K562 (cell line): ENCODE measurements around the gene JDP2. TPM values are rescaled to one million over a fixed set of nuclear protein-coding genes. Genes with fewer than 3 reads are reported as not detected.

Experiments
- ATAC-seq: fragments of 200-7000 bp; cut with Tn5 transposase; 3 replicates; pipeline ENCODE4 v1.9.1; 2020; ENCODE audit warnings: moderate library complexity
- BruUV-seq: library from RNA; stranded (reverse); fragments of 400-500 nt; replicated peaks from 2 replicates; lab custom pipeline; 2021; lab: Mats Ljungman, UMichigan
- CTCF ChIA-PET: fragments of 300-600 bp; formaldehyde crosslinking; extraction: SDS; loops from one replicate; lab custom pipeline; 2021; ENCODE audit warnings: low intra/inter-chr PET ratio; lab: Yijun Ruan, JAX
- POLR2A ChIA-PET: fragments of 300-600, 350-650 bp; sonication (Branson Sonifier 250); formaldehyde crosslinking; extraction: SDS; loops from one replicate; lab custom pipeline; 2021; ENCODE audit warnings: antibody characterized with exemption, inconsistent platforms; lab: Yijun Ruan, JAX
- DNase-seq, 4 experiments: peaks; one replicate each; pipeline versions ENCODE4 v3.0.0 to v3.0.0-alpha.2; 2011 to 2018; ENCODE audit warnings: low spot score in 3 of 4, mixed read lengths in 3 of 4; ENCODE audit errors: extremely low read depth in 1 of 4
- FAIRE-seq: peaks from 2 replicates; lab custom pipeline; 2011; peaks lifted over from hg19 to GRCh38; lab: Jason Lieb, UNC
- H2AFZ ChIP-seq: 2 replicates; pipeline ENCODE4 v1.6.0; 2011; ENCODE audit warnings: low read depth, low read length, control low read depth, inconsistent platforms
- H3K27ac ChIP-seq: fragments of 200-600 bp; 3 replicates; pipeline ENCODE4 v1.8.0; 2011; ENCODE audit warnings: low read depth, mild to moderate bottlenecking, control low read depth, inconsistent platforms, low read length, moderate library complexity, mixed read lengths; ENCODE audit errors: extremely low read depth
- H3K27me3 ChIP-seq, 2 experiments: fragments of 300-600 bp in 1 of 2; 2 replicates in 1 of 2; 3 replicates in 1 of 2; pipeline versions ENCODE4 v1.6.0 to v1.8.0; 2011; ENCODE audit warnings: inconsistent platforms in 2 of 2, low read length in 2 of 2, mild to moderate bottlenecking in 1 of 2, mixed read lengths in 1 of 2, moderate library complexity in 1 of 2; ENCODE audit not compliant: control insufficient read depth in 2 of 2, insufficient read depth in 2 of 2
- H3K36me3 ChIP-seq: fragments of 300-600 bp; 3 replicates; pipeline ENCODE4 v1.8.0; 2011; ENCODE audit warnings: mild to moderate bottlenecking, low read length, inconsistent platforms; ENCODE audit not compliant: control insufficient read depth, insufficient read depth
- H3K4me1 ChIP-seq, 2 experiments: fragments of 200-600 bp in 1 of 2; replicated peaks in 1 of 2; 2 replicates in 1 of 2; 3 replicates in 1 of 2; pipeline versions ENCODE4 v1.5.1 to v1.8.0; 2011; ENCODE audit warnings: inconsistent platforms in 2 of 2, low read length in 2 of 2, mild to moderate bottlenecking in 1 of 2, mixed read lengths in 1 of 2, moderate library complexity in 1 of 2; ENCODE audit not compliant: control insufficient read depth in 2 of 2, insufficient read depth in 2 of 2
- H3K4me2 ChIP-seq: 2 replicates; pipeline ENCODE4 v1.6.1; 2011; ENCODE audit warnings: low read length, control low read depth, inconsistent platforms, mixed read lengths; ENCODE audit not compliant: insufficient read depth
- H3K4me3 ChIP-seq: fragments of 200-600 bp; sonication (generic), shearing (Covaris generic); 2 replicates; pipeline ENCODE4 v1.5.1; 2016; ENCODE audit warnings: control low read depth, inconsistent platforms
- H3K79me2 ChIP-seq: fragments of 200-600 bp; 3 replicates; pipeline ENCODE4 v1.8.0; 2011; ENCODE audit warnings: low read length, inconsistent platforms; ENCODE audit not compliant: control insufficient read depth, insufficient read depth
- H3K9ac ChIP-seq, 2 experiments: 2 replicates each; pipeline versions ENCODE4 v1.6.0 to v1.6.1; 2011; ENCODE audit warnings: low read depth in 2 of 2, low read length in 2 of 2, control low read depth in 1 of 2, inconsistent platforms in 1 of 2, mild to moderate bottlenecking in 1 of 2, mixed read lengths in 1 of 2; ENCODE audit not compliant: insufficient read depth in 1 of 2
- H3K9me1 ChIP-seq: one replicate; pipeline ENCODE4 v1.6.0; 2011; ENCODE audit warnings: inconsistent platforms, mild to moderate bottlenecking, low read length, moderate library complexity; ENCODE audit not compliant: control insufficient read depth, insufficient read depth
- H3K9me3 ChIP-seq: replicated peaks from 2 replicates; pipeline ENCODE4 v1.5.1; 2011; ENCODE audit warnings: low read depth, low read length, inconsistent platforms; ENCODE audit not compliant: control insufficient read depth, insufficient read depth
- H4K20me1 ChIP-seq: replicated peaks from 2 replicates; pipeline ENCODE4 v1.6.1; 2011; ENCODE audit warnings: low read length, inconsistent platforms, mixed read lengths; ENCODE audit not compliant: control insufficient read depth, insufficient read depth
- ARID1B ChIP-seq: fragments of 450-650 bp; IDR thresholded peaks from 2 replicates; pipeline ENCODE4 v1.6.1; 2016; ENCODE audit warnings: antibody characterized with exemption, mild to moderate bottlenecking, inconsistent platforms
- BRCA1 ChIP-seq, 2 experiments: fragments of 450-650 bp in 1 of 2; sonication (generic) in 1 of 2; formaldehyde crosslinking in 1 of 2; IDR thresholded peaks; 2 replicates each; pipeline versions ENCODE4 v1.5.0 to v1.6.1; 2017 to 2020; ENCODE audit warnings: mild to moderate bottlenecking in 1 of 2, missing genetic modification reagents in 1 of 2
- EWSR1 ChIP-seq: fragments of 450-650 bp; IDR thresholded peaks from 2 replicates; pipeline ENCODE4 v1.6.1; 2018; ENCODE audit warnings: borderline replicate concordance, mild to moderate bottlenecking, low read depth, moderate library complexity; ENCODE audit not compliant: partially characterized antibody
- PRMT5 ChIP-seq: sonication (generic); formaldehyde crosslinking; IDR thresholded peaks from 2 replicates; pipeline ENCODE4 v1.5.0; 2020; ENCODE audit warnings: missing genetic modification reagents
- RAD21 ChIP-seq, 2 experiments: fragments of 250-450 bp in 1 of 2; fragments of 450-650 bp in 1 of 2; sonication (Bioruptor Pico) in 1 of 2; formaldehyde crosslinking in 1 of 2; IDR thresholded peaks in 1 of 2; conservative IDR thresholded peaks in 1 of 2; 2 replicates each; pipeline versions ENCODE4 v1.4.0 to v1.8.0; 2020 to 2022; ENCODE audit warnings: mild to moderate bottlenecking in 2 of 2, moderate library complexity in 1 of 2
- SMAD4 ChIP-seq: fragments of 250-450 bp; sonication (Bioruptor Pico); conservative IDR thresholded peaks from 2 replicates; pipeline ENCODE4 v1.8.0; 2021; ENCODE audit warnings: inconsistent platforms, mild to moderate bottlenecking, moderate library complexity
- SNRNP70 ChIP-seq: fragments of 200-400 bp; formaldehyde crosslinking; optimal IDR thresholded peaks from 2 replicates; pipeline ENCODE3; 2017; ENCODE audit warnings: low read depth, low read length
- ZBTB11 ChIP-seq, 3 experiments: fragments of 200-800 bp in 1 of 3; fragments of 250-450 bp in 1 of 3; fragments of 450-650 bp in 1 of 3; sonication (Bioruptor Pico) in 1 of 3; sonication (Bioruptor generic) in 1 of 3; formaldehyde crosslinking in 1 of 3; IDR thresholded peaks; 2 replicates each; pipeline versions ENCODE4 v1.6.1 to v1.8.0; 2016 to 2022; ENCODE audit warnings: mild to moderate bottlenecking in 2 of 3, missing genetic modification characterization in 2 of 3, missing compliant biosample characterization in 1 of 3, moderate library complexity in 1 of 3
- WGBS: fragments of 100-300 bp; shearing (Covaris generic); methylation state at CpG from one replicate; pipeline ENCODE4 v1.1.6; 2016; ENCODE audit warnings: low coverage, mixed read lengths; ENCODE audit not compliant: insufficient coverage; ENCODE audit errors: missing lambda C conversion rate; 5-methylcytosine and 5-hydroxymethylcytosine counted together
- in situ Hi-C: fragments of 300-500 bp; cut with MboI; formaldehyde crosslinking; loops from 4 replicates; pipeline ENCODE4 v1.15.0; 2018; ENCODE audit warnings: inconsistent platforms, mixed read lengths
- intact Hi-C: fragments of 100-400 bp; cut with micrococcal nuclease; formaldehyde crosslinking; loops from 2 replicates; pipeline ENCODE4 v1.14.2; 2022
- polyA plus RNA-seq, 8 experiments: library from polyadenylated mRNA; depleted of rRNA in 4 of 8; stranded (reverse) in 5 of 8; unstranded in 3 of 8; fragments of >200 nt; fragmentation: Nextera tagmentation in 2 of 8; fragmentation: Illumina TruSeq in 1 of 8; extraction: Ambion mirVana in 2 of 8; extraction: Trizol in 1 of 8; gene quantifications; 2 replicates each; pipeline versions ENCODE4 v1.2.1 to v1.2.3, GENCODE V29; 2011 to 2014; ENCODE audit warnings: inconsistent platforms in 1 of 8, missing spikeins in 1 of 8
- total RNA-seq, 7 experiments: library from RNA; depleted of rRNA in 6 of 7; stranded (reverse); fragments of >200 nt in 6 of 7; fragmentation: Illumina TruSeq in 2 of 7; extraction: Trizol in 2 of 7; gene quantifications; 2 replicates each; pipeline versions ENCODE4 v1.2.1 to v1.2.3, GENCODE V29; 2011 to 2021; ENCODE audit warnings: low replicate concordance in 1 of 7

Gene JDP2
- total and polyA plus RNA-seq, 9 of the 15 experiments (the other 6 are each of a cell fraction or from before 2014, with no cell fraction given) = 0.27 to 13.8 (median 3.1) TPM

GRCh38 chr14:75380656-75381055, 47.2 kb upstream of the JDP2 start:
- BruUV-seq = no TSS peak
- ChIA-PET CTCF (interaction anchor here (0.8 kb wide), 1 partner anchor 50 kb away, joined by 4 read pairs; no protein-coding TSS in a partner anchor), POLR2A (interaction anchor here (1.4 kb wide), 1 partner anchor 16 kb away, joined by 3 read pairs; no protein-coding TSS in a partner anchor)
- Histone ChIP-seq H4K20me1 (no peaks in the 10 kb centered on the region), H3K36me3 (no peaks in the 10 kb centered on the region), H3K4me2 (no peak overlapping the region), H3K27me3 (0 out of 5 replicates have a peak, but pooled peaks cover 0 to 6% of the 10 kb centered on the region in 2 experiments), H2AFZ (no peak overlapping the region), H3K79me2 (no peaks in the 10 kb centered on the region), H3K9me3 (no peaks in the 10 kb centered on the region), H3K4me1 (no peaks in the 10 kb centered on the region), H3K9ac (no peak overlapping the region), H3K27ac (no peak overlapping the region), H3K4me3 (no peak overlapping the region), H3K9me1 (no peaks in the 10 kb centered on the region)
- intact Hi-C loops (no loop called here), in situ Hi-C loops (no loop called here)
- TF ChIP-seq EWSR1 (no peak), SNRNP70 (no peak), ARID1B (no peak), RAD21 (CRISPR knock-in tag; conservative IDR thresholded peaks at IDR 0.05 in 1 of 2, IDR thresholded peaks at IDR 0.05 in 1 of 2) (no peak), SMAD4 (CRISPR knock-in tag) (no peak), PRMT5 (CRISPR knock-in tag) (no peak), BRCA1 (IDR thresholded peaks at IDR 0.05) (no peak), BRCA1 (CRISPR knock-in tag; IDR thresholded peaks at IDR 0.05) (no peak), ZBTB11 (CRISPR knock-in tag; IDR thresholded peaks at IDR 0.05) (no peak)
- ATAC-seq (no peak), FAIRE-seq (no peak), DNase-seq (no peak)
- 0% methylated on average over 2 of the region's 2 CpGs for WGBS
